ENCODE measurements around the gene RNF39.

RNF39 gene

DNA sequence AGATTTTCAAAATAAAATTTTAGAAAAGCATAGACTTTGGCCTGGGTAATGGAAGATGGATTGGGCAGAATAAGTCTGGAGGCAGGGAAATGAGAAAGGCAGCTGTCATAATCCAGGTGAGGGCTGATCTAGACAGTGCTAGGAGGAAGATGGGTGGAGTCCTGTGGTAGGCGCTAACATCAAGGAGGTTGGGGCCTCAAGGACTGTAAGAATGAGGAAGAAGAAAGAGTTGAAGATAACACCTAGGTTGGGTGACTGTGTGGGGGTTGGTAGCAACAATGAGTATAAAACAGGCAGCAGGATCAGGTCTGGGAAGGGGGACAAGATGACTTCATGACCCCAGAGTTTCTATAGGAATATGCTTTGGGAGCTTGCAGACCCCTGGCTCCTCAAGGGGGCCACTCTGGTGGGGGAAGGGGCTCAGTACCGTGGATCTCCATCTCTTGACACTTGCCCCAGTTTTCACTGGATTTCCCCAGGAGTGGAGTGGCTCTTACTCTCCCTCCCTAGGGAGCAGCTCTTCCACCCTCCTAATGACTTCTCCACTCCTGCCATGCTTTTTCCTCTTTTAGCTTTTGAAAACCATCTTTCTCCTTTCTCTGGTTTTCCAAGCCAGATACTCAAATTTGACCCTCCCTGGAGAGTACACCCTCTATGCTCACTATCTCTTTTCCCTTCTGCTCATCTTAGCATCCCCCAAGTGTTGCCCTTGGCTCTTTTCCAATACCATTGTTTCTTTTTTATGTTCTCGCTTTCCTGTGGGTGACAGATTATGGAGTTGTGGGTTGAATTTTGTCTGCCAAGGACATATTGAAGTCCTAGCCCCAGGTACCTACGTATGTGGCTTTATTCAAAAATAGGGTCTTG lies 22.6 kb upstream of the RNF39 start:
- TF ChIP-seq, protein P1, sequence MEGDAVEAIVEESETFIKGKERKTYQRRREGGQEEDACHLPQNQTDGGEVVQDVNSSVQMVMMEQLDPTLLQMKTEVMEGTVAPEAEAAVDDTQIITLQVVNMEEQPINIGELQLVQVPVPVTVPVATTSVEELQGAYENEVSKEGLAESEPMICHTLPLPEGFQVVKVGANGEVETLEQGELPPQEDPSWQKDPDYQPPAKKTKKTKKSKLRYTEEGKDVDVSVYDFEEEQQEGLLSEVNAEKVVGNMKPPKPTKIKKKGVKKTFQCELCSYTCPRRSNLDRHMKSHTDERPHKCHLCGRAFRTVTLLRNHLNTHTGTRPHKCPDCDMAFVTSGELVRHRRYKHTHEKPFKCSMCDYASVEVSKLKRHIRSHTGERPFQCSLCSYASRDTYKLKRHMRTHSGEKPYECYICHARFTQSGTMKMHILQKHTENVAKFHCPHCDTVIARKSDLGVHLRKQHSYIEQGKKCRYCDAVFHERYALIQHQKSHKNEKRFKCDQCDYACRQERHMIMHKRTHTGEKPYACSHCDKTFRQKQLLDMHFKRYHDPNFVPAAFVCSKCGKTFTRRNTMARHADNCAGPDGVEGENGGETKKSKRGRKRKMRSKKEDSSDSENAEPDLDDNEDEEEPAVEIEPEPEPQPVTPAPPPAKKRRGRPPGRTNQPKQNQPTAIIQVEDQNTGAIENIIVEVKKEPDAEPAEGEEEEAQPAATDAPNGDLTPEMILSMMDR (IDR thresholded peaks at IDR 0.05; ENCODE audit: unreplicated experiment in 3 of 3): no peak
- H3K9me3 Mint-ChIP-seq: no peaks in the 10 kb centered on the region
- no peaks in the 10 kb centered on the region for H3K36me3 Mint-ChIP-seq (ENCODE audit: low read depth)
- peaks cover 95% of the 10 kb centered on the region for H3K27me3 Mint-ChIP-seq (ENCODE audit: low read depth)
- no peak overlapping the region for H3K27ac Mint-ChIP-seq
- H3K4me1 Mint-ChIP-seq: peaks cover 29% of the 10 kb centered on the region
- peak overlapping the region in 1 of 3 experiments; percentile 13 for H3K4me3 Mint-ChIP-seq

DNA sequence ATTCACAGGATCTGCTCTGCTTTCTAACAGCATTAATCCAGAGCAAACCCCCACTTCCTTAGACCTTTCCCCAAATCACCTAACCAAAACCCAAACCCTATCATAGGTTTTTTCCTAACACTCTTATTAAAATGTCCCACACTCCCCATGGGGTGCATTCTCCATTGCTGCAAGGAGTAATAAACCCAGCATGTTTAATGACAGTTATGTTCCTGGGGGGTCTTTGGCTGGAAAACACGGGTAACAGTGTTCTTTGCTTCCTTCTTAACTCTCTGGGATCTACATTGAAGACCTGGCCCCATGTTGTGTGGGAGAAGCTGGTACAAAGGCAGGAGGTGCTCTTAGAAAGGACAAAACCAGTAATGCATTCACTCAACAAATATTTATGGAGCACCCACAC lies 21.3 kb upstream of the RNF39 start:
- TF ChIP-seq, protein P1 (IDR thresholded peaks at IDR 0.05; ENCODE audit: unreplicated experiment in 3 of 3): no peak
- Mint-ChIP-seq H3K36me3 (ENCODE audit: low read depth) (no peaks in the 10 kb centered on the region), H3K4me1 (peaks cover 20% of the 10 kb centered on the region), H3K27me3 (ENCODE audit: low read depth) (peaks cover 97% of the 10 kb centered on the region), H3K9me3 (no peaks in the 10 kb centered on the region), H3K4me3 (no peak overlapping the region), H3K27ac (no peak overlapping the region)

DNA sequence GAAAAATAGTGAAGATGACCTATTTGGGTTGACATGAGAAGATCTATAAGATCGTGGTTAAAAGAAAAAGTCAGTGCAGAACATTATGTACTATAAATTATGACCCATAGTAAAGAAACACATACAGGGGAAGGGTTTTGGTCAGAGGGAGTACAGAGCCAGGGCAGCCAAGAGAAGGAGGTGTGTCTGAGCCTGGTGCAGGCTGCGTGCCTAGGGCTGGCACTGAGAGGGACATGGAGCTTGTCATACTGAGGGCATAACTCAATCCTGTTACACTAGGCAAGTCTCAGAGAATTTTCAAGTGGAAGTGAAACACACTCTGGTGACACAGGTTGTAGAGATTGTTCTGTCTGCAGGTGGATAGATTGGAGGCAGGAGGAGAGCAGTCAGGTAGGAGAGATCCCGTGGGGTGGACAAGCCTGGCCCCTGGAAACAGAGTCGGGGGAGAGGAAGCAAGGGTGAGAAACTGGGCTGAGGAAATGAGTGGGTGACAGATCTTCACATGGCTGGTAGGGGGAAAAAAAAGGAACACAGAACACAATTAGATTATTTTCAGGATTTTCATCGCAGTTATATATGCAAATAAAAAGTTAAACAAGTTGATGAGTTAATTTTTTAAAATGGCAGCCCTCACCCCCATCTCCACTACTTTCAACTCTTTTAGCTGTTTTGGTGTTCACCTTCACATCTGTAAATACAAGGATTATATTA lies 18.5 kb upstream of the RNF39 start:
- Mint-ChIP-seq H3K36me3 (ENCODE audit: low read depth) (no peaks in the 10 kb centered on the region), H3K4me3 (no peak overlapping the region), H3K27me3 (ENCODE audit: low read depth) (peaks cover 97% of the 10 kb centered on the region), H3K27ac (no peak overlapping the region), H3K9me3 (no peaks in the 10 kb centered on the region), H3K4me1 (no peaks in the 10 kb centered on the region)
- TF ChIP-seq, protein P1 (IDR thresholded peaks at IDR 0.05; ENCODE audit: unreplicated experiment in 3 of 3): no peak

DNA sequence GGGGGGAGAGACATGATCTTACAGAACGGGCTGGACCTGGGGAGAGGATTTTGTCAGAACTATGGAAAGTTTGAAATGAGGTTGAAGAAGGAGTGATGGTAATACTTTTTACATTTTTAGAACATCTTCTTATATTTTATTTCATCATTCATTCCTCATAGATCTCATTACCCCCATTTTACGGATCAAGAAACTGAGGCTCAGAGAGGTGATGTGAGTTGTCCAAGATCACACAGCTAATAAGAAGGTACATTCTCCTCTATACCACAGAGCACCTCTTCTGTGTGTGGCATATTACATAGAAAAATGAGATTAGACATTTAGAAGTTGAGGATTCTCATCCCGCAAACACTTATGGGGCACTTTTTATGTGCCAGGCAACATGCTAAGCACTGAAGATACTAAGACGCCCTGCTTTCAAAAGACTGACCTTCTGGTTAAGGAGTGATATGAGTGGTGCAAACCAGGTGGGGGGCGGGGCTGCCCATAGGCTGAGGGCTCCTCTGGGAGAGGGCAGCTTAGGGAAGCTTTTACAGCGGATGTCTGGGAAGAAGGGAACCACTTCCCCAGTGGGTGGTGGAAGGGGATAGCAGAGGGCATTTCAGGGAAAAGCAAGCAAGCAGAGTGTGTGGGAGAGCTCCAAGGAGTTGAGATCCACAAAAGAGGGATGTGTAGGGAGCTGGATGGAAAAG lies 17.4 kb upstream of the RNF39 start:
- no peaks in the 10 kb centered on the region for H3K9me3 Mint-ChIP-seq
- H3K27ac Mint-ChIP-seq: no peak overlapping the region
- H3K4me1 Mint-ChIP-seq: no peaks in the 10 kb centered on the region
- no peak overlapping the region for H3K4me3 Mint-ChIP-seq
- TF ChIP-seq, protein P1 (IDR thresholded peaks at IDR 0.05; ENCODE audit: unreplicated experiment in 3 of 3): no peak
- H3K27me3 Mint-ChIP-seq (ENCODE audit: low read depth): peaks cover 93% of the 10 kb centered on the region
- H3K36me3 Mint-ChIP-seq (ENCODE audit: low read depth): no peaks in the 10 kb centered on the region

DNA sequence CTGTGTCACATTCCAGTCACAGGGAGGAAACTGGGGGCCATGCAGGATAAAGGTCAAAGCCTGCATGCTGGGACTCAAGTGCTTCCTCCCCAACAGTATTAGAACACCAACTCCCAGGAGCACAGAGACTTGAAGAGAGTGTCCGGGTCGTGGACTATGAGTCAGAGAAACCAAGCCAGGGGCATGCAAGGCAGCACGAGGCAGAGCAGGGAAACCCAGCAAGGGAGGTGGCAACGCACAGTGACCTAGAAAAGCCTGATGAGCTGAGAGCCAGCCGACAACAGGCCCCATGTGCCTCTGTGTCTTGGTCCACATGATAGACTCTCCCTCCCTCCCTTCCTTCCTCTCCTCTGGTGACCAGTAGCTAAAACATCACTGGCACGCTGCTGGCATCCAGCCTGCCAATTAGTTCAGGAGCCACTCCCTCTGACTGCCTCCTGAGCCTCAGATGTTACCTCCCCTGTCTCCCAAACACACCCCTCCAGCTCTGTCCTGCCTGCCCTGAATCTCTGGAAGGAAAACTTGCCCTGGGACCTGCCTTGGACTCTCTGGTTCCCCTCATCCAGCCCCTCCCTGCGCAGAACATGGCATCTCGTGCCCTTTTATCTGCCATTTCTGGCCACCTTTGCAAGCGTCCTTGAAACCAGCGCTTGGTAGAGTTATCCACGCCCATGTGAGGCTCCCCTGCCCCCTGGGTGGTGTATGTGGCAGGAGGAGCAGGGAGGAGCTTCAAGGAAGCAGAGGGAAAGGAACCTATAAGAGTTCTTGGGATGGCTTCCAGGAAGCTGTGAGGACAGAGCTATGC lies 16.2 kb upstream of the RNF39 start:
- H3K4me1 Mint-ChIP-seq: no peaks in the 10 kb centered on the region
- H3K36me3 Mint-ChIP-seq (ENCODE audit: low read depth): no peaks in the 10 kb centered on the region
- no peak overlapping the region for H3K27ac Mint-ChIP-seq
- TF ChIP-seq, protein P1 (IDR thresholded peaks at IDR 0.05; ENCODE audit: unreplicated experiment in 3 of 3): no peak
- H3K9me3 Mint-ChIP-seq: no peaks in the 10 kb centered on the region
- H3K27me3 Mint-ChIP-seq (ENCODE audit: low read depth): peaks cover 90% of the 10 kb centered on the region
- no peak overlapping the region for H3K4me3 Mint-ChIP-seq

Data from nephron (organoid).